Ascending aorta (tissue), 2 donors: ENCODE data around the gene TTC34. TPM values are rescaled to one million over a fixed set of nuclear protein-coding genes. Genes with fewer than 3 reads are reported as not detected.
"Not testable (repeated sequence)": the region's sequence is repeated elsewhere in the genome, so short reads cannot be mapped to it uniquely, and the experiment has no call there.

ENCODE experiments used
- DNase-seq, 2 donors: peaks; one replicate each; pipeline ENCODE4 v3.0.0-alpha.2; 2019; ENCODE audit warnings: low spot score in 2 of 2
- H3K27ac ChIP-seq, 2 donors: fragments of 200-600 bp; sonication (generic); one replicate each; pipeline ENCODE4 v1.5.1; 2016 to 2017; ENCODE audit warnings: mild to moderate bottlenecking in 1 of 2
- H3K27me3 ChIP-seq: fragments of 200-600 bp; sonication (generic); one replicate; pipeline ENCODE4 v1.5.1; 2017
- H3K36me3 ChIP-seq, 2 donors: fragments of 200-600 bp; sonication (generic); one replicate each; pipeline ENCODE4 v1.5.1; 2016
- H3K4me1 ChIP-seq, 2 donors: fragments of 200-600 bp; sonication (generic); one replicate each; pipeline ENCODE4 v1.5.1; 2016 to 2017; ENCODE audit warnings: mild to moderate bottlenecking in 1 of 2
- H3K4me3 ChIP-seq, 2 donors: fragments of 200-600 bp; sonication (generic); one replicate each; pipeline ENCODE4 v1.5.1; 2016 to 2017; ENCODE audit warnings: mild to moderate bottlenecking in 1 of 2
- H3K9me3 ChIP-seq, 2 donors: fragments of 200-600 bp; sonication (generic); one replicate each; pipeline ENCODE4 v1.5.1; 2016
- intact Hi-C: fragments of 100-400 bp; cut with DNase I; formaldehyde crosslinking; loops from one replicate; pipeline ENCODE4 v1.15.1; 2023
- total RNA-seq: library from RNA; depleted of rRNA; stranded (reverse); fragments of >200 nt; gene quantifications from one replicate; pipeline ENCODE4 v1.1.0, GENCODE V29; 2016
- TF ChIP-seq, protein P1 (sequence below), 3 experiments: fragments of 200-600 bp in 2 of 3; fragments of 450-650 bp in 1 of 3; sonication (generic) in 2 of 3; IDR thresholded peaks; one replicate each; pipeline ENCODE4 v1.5.1; 2016 to 2019; ENCODE audit warnings: antibody characterized with exemption in 3 of 3, mild to moderate bottlenecking in 1 of 3, moderate library complexity in 1 of 3

Gene TTC34
- total RNA-seq, 1 donor from 2014 or later: 0.75 TPM

- H3K4me3 ChIP-seq: no peak overlapping the region
- no peak for DNase-seq
- H3K27me3 ChIP-seq: no peaks in the 10 kb centered on the region
These were observed 17.8 kb downstream of the TTC34 start for GRCh38 chr1:2783435-2784397.

GRCh38 chr1:2783069-2783434, 18.4 kb downstream of the TTC34 start:
- Histone ChIP-seq H3K27me3 (no peaks in the 10 kb centered on the region), H3K4me1 (no peaks in the 10 kb centered on the region), H3K9me3 (peaks cover 0 to 15% of the 10 kb centered on the region in 2 donors), H3K4me3 (no peak overlapping the region), H3K27ac (no peak overlapping the region), H3K36me3 (no peaks in the 10 kb centered on the region)
- DNase-seq: no peak
- intact Hi-C loops: no loop called here
- TF ChIP-seq, protein P1, sequence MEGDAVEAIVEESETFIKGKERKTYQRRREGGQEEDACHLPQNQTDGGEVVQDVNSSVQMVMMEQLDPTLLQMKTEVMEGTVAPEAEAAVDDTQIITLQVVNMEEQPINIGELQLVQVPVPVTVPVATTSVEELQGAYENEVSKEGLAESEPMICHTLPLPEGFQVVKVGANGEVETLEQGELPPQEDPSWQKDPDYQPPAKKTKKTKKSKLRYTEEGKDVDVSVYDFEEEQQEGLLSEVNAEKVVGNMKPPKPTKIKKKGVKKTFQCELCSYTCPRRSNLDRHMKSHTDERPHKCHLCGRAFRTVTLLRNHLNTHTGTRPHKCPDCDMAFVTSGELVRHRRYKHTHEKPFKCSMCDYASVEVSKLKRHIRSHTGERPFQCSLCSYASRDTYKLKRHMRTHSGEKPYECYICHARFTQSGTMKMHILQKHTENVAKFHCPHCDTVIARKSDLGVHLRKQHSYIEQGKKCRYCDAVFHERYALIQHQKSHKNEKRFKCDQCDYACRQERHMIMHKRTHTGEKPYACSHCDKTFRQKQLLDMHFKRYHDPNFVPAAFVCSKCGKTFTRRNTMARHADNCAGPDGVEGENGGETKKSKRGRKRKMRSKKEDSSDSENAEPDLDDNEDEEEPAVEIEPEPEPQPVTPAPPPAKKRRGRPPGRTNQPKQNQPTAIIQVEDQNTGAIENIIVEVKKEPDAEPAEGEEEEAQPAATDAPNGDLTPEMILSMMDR (IDR thresholded peaks at IDR 0.05): no peak

More at GRCh38 chr1:2783435-2784397, 17.8 kb downstream of the TTC34 start:
- TF ChIP-seq, protein P1 (IDR thresholded peaks at IDR 0.05): no peak
- H3K36me3 ChIP-seq: no peaks in the 10 kb centered on the region
- no peak overlapping the region for H3K27ac ChIP-seq
- intact Hi-C loops: no loop called here
- H3K4me1 ChIP-seq: no peaks in the 10 kb centered on the region
- peaks cover 0 to 15% of the 10 kb centered on the region in 2 donors for H3K9me3 ChIP-seq

- intact Hi-C loops: no loop called here
- H3K4me1 ChIP-seq: no peaks in the 10 kb centered on the region
- no peak for DNase-seq
- no peak overlapping the region for H3K4me3 ChIP-seq
- TF ChIP-seq, protein P1 (IDR thresholded peaks at IDR 0.05): no peak
- H3K27ac ChIP-seq: no peak overlapping the region
- H3K27me3 ChIP-seq: no peaks in the 10 kb centered on the region
- peaks cover 0 to 15% of the 10 kb centered on the region in 2 donors for H3K9me3 ChIP-seq
- no peaks in the 10 kb centered on the region for H3K36me3 ChIP-seq
These were observed 19.9 kb downstream of the TTC34 start for GRCh38 chr1:2781627-2782026.

- Histone ChIP-seq H3K9me3 (peaks cover 0 to 15% of the 10 kb centered on the region in 2 donors), H3K27me3 (no peaks in the 10 kb centered on the region), H3K27ac (no peak overlapping the region), H3K4me1 (no peaks in the 10 kb centered on the region), H3K4me3 (no peak overlapping the region), H3K36me3 (no peaks in the 10 kb centered on the region)
- intact Hi-C loops: no loop called here
- TF ChIP-seq, protein P1 (IDR thresholded peaks at IDR 0.05): no peak
- DNase-seq: no peak
These were observed 23.3 kb downstream of the TTC34 start for GRCh38 chr1:2778220-2778592.

- intact Hi-C loops: no loop called here
- Histone ChIP-seq H3K27ac (no peak overlapping the region), H3K36me3 (no peaks in the 10 kb centered on the region), H3K4me3 (no peak overlapping the region), H3K27me3 (no peaks in the 10 kb centered on the region), H3K4me1 (no peaks in the 10 kb centered on the region), H3K9me3 (peaks cover 0 to 15% of the 10 kb centered on the region in 2 donors)
- DNase-seq: no peak
- TF ChIP-seq, protein P1 (IDR thresholded peaks at IDR 0.05): no peak
These were observed 23.9 kb downstream of the TTC34 start for GRCh38 chr1:2777424-2778219.

GRCh38 chr1:2775333-2775732, 26.2 kb downstream of the TTC34 start:
- H3K27ac ChIP-seq, H3K27me3 ChIP-seq, H3K4me1 ChIP-seq, DNase-seq, H3K4me3 ChIP-seq, H3K36me3 ChIP-seq, H3K9me3 ChIP-seq, intact Hi-C loops: not testable (repeated sequence)

GRCh38 chr1:2768052-2768451, 33.4 kb downstream of the TTC34 start:
- H3K27me3 ChIP-seq, H3K36me3 ChIP-seq, intact Hi-C loops, H3K27ac ChIP-seq, H3K4me3 ChIP-seq, H3K4me1 ChIP-seq, H3K9me3 ChIP-seq, DNase-seq: not testable (repeated sequence)

- H3K36me3 ChIP-seq, H3K4me3 ChIP-seq, H3K9me3 ChIP-seq, DNase-seq, intact Hi-C loops, H3K27me3 ChIP-seq, H3K4me1 ChIP-seq, H3K27ac ChIP-seq: not testable (repeated sequence)
These were observed 42.1 kb downstream of the TTC34 start for GRCh38 chr1:2759433-2759832.
